Epithelial cell of esophagus (primary cell): ENCODE measurements around the gene PRPS1.
A peak's percentile ranks its signal among the peaks of the same experiment; 100 is the strongest.

ENCODE experiments used
- DNase-seq: peaks from one replicate; pipeline ENCODE4 v3.0.0; 2010; ENCODE audit warnings: low read depth
- H3K4me3 ChIP-seq: 2 replicates; pipeline ENCODE4 v1.5.1; 2011; ENCODE audit warnings: mild to moderate bottlenecking, low read length, control low read depth
- CTCF ChIP-seq: IDR thresholded peaks from 2 replicates; pipeline ENCODE4 v1.5.1; 2011; ENCODE audit warnings: low read depth, mild to moderate bottlenecking, low read length, control low read depth, inconsistent platforms; ENCODE audit not compliant: insufficient read depth; ENCODE audit errors: missing control alignments

Gene PRPS1

GRCh38 chrX:107629540-107629909 lies 1.2 kb downstream of the PRPS1 start:
- H3K4me3 ChIP-seq: peak overlapping the region; percentile 71
- peak; percentile 10 for DNase-seq
- peak; percentile 22 for TF ChIP-seq CTCF

- no peak for DNase-seq
- no peak overlapping the region for H3K4me3 ChIP-seq
- no peak for TF ChIP-seq CTCF
Measured at GRCh38 chrX:107630031-107630689, 1.9 kb downstream of the PRPS1 start.

GRCh38 chrX:107632346-107632745 lies 4.0 kb downstream of the PRPS1 start:
- H3K4me3 ChIP-seq: no peak overlapping the region
- no peak for TF ChIP-seq CTCF
- no peak for DNase-seq

GRCh38 chrX:107646735-107647134 lies 18.4 kb downstream of the PRPS1 start:
- DNase-seq: no peak
- TF ChIP-seq CTCF: no peak
- H3K4me3 ChIP-seq: no peak overlapping the region

GRCh38 chrX:107648332-107648731 lies 20.0 kb downstream of the PRPS1 start:
- no peak for DNase-seq
- TF ChIP-seq CTCF: no peak
- no peak overlapping the region for H3K4me3 ChIP-seq

- DNase-seq: no peak
- TF ChIP-seq CTCF: no peak
Measured at GRCh38 chrX:107654566-107654871, 26.2 kb downstream of the PRPS1 start.

GRCh38 chrX:107654872-107655761 lies 26.8 kb downstream of the PRPS1 start:
- peak overlapping the region; percentile 18 for H3K4me3 ChIP-seq
- peak; percentile 71 for TF ChIP-seq CTCF
- peak; percentile 97 for DNase-seq

More at GRCh38 chrX:107654566-107654871, 26.2 kb downstream of the PRPS1 start:
- H3K4me3 ChIP-seq: no peak overlapping the region
